SK-MEL-5 (cell line): ENCODE measurements around the gene NEFH. TPM values are rescaled to one million over a fixed set of nuclear protein-coding genes. Genes with fewer than 3 reads are reported as not detected.

Experiments used
- DNase-seq: peaks from one replicate; pipeline ENCODE4 v3.0.0-alpha.2; 2016; ENCODE audit warnings: low read depth, low spot score
- in situ Hi-C: cut with HindIII; loops from 2 replicates; pipeline ENCODE4 v1.10.0; 2016; ENCODE audit warnings: low sequenced_read_pairs, high pct_unique_total_duplicates, low pct_unique_long_range_greater_than_20kb
- total RNA-seq: library from RNA; depleted of rRNA; stranded (reverse); fragments of >200 nt; shearing (Covaris generic); gene quantifications from 2 replicates; pipeline ENCODE4 v1.2.3, GENCODE V29; 2014

Gene NEFH
- total RNA-seq, 1 experiment from 2014 or later, result 0.92 TPM

GRCh38 chr22:29456211-29456671 lies 23.8 kb upstream of the NEFH start:
- DNase-seq, result no peak
- in situ Hi-C loops, result no loop called here

- in situ Hi-C loops, result no loop called here
- DNase-seq, result peak; percentile 92
These were observed 22.3 kb upstream of the NEFH start for GRCh38 chr22:29457730-29458129.

- in situ Hi-C loops, result no loop called here
- no peak for DNase-seq
These were observed 21.5 kb upstream of the NEFH start for GRCh38 chr22:29458551-29458950.

DNA sequence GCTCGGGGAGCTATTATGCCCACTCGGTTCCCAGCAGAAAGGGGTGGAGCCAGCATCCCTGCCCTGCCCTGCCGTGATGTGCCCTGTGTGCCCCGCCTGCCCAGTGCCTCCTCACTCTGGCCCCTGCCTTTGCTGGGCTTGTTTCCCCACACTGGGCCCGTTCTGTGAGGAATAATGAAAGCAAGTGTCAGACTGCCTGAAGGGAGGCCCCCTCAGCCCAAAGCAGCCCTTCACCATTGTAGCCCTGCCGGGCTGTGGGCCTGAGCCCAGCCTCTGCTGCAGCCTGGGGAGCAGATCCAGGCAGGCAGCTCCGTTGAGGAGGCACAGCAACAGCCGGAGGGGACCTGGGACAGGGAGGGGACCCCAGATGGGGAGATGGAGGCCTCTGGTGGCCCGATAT lies 20.2 kb upstream of the NEFH start:
- DNase-seq, result no peak
- in situ Hi-C loops, result no loop called here

DNA sequence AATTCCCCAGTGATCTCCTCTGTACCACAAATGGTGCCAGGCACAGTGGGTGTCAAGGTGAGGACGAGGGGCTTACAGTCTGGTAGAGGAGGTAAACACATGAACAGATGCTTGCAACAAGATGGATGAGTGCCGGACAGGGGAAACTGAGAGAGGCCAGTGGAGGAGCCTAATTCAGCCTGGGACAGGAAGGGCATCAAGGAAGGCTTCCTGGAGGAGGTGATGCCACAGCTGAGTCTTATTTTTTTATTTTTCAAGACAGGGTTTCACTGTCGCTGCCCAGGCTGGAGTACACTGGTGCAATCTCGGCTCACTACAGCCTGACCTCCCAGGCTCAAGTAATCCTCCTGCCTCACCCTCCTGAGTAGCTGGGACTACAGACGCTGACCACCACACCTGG lies 18.8 kb upstream of the NEFH start:
- in situ Hi-C loops, result no loop called here
- no peak for DNase-seq

- in situ Hi-C loops, result no loop called here
- no peak for DNase-seq
These were observed 16.4 kb upstream of the NEFH start for GRCh38 chr22:29463629-29464028.

GRCh38 chr22:29464581-29464980 lies 15.4 kb upstream of the NEFH start:
- no peak for DNase-seq
- in situ Hi-C loops, result no loop called here

- in situ Hi-C loops, result no loop called here
- DNase-seq, result no peak
These were observed 10.3 kb upstream of the NEFH start for GRCh38 chr22:29469755-29470154.

DNA sequence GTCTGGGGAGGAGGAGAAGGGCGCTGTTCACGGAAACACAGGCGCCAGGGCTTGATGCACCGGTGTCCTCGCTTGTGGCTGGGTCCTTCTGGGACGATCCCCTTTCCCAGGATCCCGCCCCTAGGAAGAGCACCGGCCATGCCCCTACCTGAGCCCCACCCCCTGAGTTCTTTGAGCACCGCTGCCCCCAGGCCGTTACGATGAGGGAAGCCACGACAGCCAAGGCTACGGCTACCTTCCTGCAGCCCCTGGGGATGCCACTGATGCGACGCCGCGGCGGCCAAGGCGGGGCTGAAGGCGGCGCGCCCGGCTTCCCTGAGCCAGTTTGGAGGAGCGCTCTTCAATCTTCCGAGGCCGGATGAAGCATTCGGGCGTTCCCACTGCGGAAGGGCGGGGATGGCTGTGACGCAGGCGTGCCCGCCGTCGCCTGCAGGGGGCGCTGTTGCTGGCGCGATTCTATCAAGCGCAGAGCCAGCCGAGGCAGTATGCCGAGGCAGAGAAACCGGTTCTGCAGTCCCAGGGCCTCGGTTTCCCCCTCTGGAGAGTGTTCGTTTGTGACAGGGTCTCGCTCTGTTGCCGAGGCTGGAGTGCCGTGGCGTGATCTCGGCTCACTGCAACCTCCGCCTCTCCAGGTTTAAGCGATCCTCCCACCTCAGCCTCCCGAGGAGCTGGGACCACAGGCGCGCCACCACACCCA lies 9.7 kb upstream of the NEFH start:
- in situ Hi-C loops, result no loop called here
- DNase-seq, result peak; percentile 79

- no peak for DNase-seq
- in situ Hi-C loops, result no loop called here
These were observed 7.0 kb upstream of the NEFH start for GRCh38 chr22:29473001-29473400.

- in situ Hi-C loops, result no loop called here
- no peak for DNase-seq
These were observed 4.5 kb upstream of the NEFH start for GRCh38 chr22:29475550-29475949.

DNA sequence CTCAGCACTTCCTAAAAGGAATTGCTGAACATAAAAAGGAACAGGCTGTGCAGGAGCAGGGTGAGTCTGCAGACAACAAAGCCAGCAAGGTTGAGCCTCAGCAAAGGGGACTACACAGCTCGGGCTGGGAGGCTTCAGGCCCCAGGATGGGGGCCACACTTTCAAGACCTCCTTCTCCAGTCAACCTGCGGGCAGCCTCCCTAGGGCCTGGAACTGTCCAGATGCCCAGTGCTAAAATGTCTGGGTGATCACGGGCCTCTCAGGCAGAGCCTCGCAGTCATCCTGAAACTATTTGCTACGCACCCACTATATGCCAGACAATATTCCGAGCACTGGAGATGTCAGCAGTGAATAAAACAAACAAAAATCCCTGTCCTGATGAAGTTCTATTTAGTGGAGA lies 3.9 kb upstream of the NEFH start:
- no peak for DNase-seq
- in situ Hi-C loops, result no loop called here

GRCh38 chr22:29477723-29478318 lies 2.2 kb upstream of the NEFH start:
- no peak for DNase-seq
- in situ Hi-C loops, result no loop called here

- in situ Hi-C loops, result no loop called here
- DNase-seq, result no peak
These were observed 1.4 kb upstream of the NEFH start for GRCh38 chr22:29478326-29479276.

- in situ Hi-C loops, result no loop called here
- no peak for DNase-seq
These were observed 169 bp downstream of the NEFH start for GRCh38 chr22:29480262-29480511.

GRCh38 chr22:29480512-29481264 lies 670 bp downstream of the NEFH start:
- in situ Hi-C loops, result no loop called here
- peak; percentile 40 for DNase-seq

GRCh38 chr22:29481265-29482000 lies 1.4 kb downstream of the NEFH start:
- in situ Hi-C loops, result no loop called here

More at GRCh38 chr22:29481265-29482000, 1.4 kb downstream of the NEFH start:
- DNase-seq, result no peak
